ENCODE data around the gene B3GNT7. TPM values are rescaled to one million over a fixed set of nuclear protein-coding genes. Genes with fewer than 3 reads are reported as not detected.
"Not testable (repeated sequence)": the region's sequence is repeated elsewhere in the genome, so short reads cannot be mapped to it uniquely, and the experiment has no call there.

The B3GNT7 gene
- total RNA-seq, 2 donors from 2014 or later = 8.6 to 22.1 TPM

DNA sequence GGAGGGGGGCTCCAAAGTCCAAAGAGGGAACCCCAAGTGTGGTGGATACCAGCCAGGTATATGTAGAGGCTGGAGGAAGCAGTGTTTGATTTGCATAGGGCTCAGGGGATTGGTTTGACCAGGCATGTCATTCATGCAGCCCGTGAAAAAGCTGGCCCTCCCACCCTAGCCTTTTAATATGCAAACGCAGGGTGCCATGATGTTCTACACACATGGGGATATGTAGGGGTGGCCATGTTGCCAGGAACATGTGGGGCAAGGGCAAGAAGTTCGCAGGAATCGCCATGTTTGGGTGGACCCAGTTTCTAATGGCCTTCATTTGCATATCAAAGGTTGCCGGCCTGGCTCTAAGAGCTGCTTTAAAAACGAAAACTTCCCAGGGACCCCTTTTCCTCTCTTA, 33.6 kb downstream of the B3GNT7 start:
- no peak for ATAC-seq
- no peak overlapping the region for H3K4me3 ChIP-seq
- 80% methylated on average over 6 of the region's 6 CpGs for WGBS, 2 donors
- H3K36me3 ChIP-seq (replicated peaks in 1 of 2; ENCODE audit: insufficient read depth in 1 of 2, low read depth in 2 of 2) = no peaks in the 10 kb centered on the region
- H3K9me3 ChIP-seq = no peaks in the 10 kb centered on the region
- intact Hi-C loops (cut with DNase I) = no loop called here
- no peaks in the 10 kb centered on the region for H3K27me3 ChIP-seq
- DNase-seq = no peak
- no peaks in the 10 kb centered on the region for H3K4me1 ChIP-seq
- H3K27ac ChIP-seq = no peak overlapping the region
- TF ChIP-seq, protein P1, sequence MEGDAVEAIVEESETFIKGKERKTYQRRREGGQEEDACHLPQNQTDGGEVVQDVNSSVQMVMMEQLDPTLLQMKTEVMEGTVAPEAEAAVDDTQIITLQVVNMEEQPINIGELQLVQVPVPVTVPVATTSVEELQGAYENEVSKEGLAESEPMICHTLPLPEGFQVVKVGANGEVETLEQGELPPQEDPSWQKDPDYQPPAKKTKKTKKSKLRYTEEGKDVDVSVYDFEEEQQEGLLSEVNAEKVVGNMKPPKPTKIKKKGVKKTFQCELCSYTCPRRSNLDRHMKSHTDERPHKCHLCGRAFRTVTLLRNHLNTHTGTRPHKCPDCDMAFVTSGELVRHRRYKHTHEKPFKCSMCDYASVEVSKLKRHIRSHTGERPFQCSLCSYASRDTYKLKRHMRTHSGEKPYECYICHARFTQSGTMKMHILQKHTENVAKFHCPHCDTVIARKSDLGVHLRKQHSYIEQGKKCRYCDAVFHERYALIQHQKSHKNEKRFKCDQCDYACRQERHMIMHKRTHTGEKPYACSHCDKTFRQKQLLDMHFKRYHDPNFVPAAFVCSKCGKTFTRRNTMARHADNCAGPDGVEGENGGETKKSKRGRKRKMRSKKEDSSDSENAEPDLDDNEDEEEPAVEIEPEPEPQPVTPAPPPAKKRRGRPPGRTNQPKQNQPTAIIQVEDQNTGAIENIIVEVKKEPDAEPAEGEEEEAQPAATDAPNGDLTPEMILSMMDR (IDR thresholded peaks at IDR 0.05) = no peak
- TF ChIP-seq POLR2A (IDR thresholded peaks at IDR 0.05) = no peak

DNA sequence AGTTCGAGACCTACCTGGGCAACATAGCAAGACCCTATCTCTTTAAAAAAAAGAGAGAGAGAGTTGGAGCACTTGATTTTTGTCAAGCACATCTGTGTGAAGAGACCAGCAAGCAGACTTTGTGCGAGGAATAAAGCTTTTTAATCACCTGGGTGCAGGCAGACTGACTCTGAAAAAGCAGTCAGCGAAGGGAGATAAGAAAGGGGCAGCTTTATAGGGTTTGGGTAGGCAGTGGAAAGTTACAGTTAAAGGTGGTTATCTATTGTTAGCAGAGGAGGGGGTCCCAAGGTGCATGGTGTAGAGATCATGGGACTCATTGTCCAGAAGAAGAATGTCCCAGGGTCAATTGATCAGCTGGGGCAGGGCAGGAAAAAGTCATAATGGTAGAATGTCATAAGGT, 34.4 kb downstream of the B3GNT7 start:
- H3K27me3 ChIP-seq = no peaks in the 10 kb centered on the region
- no peaks in the 10 kb centered on the region for H3K36me3 ChIP-seq (replicated peaks in 1 of 2; ENCODE audit: insufficient read depth in 1 of 2, low read depth in 2 of 2)
- H3K9me3 ChIP-seq = no peaks in the 10 kb centered on the region
- no peaks in the 10 kb centered on the region for H3K4me1 ChIP-seq
- 81 to 84% methylated on average over 3 of the region's 3 CpGs for WGBS, 2 donors
- H3K4me3 ChIP-seq = no peak overlapping the region
- DNase-seq (no peak), ATAC-seq (no peak)
- TF ChIP-seq POLR2A (IDR thresholded peaks at IDR 0.05) = no peak
- TF ChIP-seq, protein P1 (IDR thresholded peaks at IDR 0.05) = no peak
- intact Hi-C loops (cut with DNase I) = no loop called here
- no peak overlapping the region for H3K27ac ChIP-seq

DNA sequence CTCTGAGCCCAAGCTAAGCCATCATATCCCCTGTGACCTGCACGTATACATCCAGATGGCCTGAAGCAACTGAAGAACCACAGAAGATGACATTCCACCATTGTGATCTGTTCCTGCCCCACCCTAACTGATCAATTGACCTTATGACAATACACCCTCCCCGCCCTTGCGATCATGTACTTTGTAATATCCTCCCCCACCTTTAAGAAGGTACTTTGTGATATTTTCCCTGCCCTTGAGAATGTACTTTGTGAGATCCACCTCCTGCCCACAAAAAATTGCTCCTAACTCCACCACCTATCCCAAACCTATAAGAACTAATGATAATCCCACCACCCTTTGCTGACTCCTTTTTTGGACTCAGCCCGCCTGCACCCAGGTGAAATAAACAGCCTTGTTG, 34.9 kb downstream of the B3GNT7 start:
- intact Hi-C loops (cut with DNase I); H3K4me3 ChIP-seq; H3K4me1 ChIP-seq; DNase-seq; ATAC-seq; H3K27me3 ChIP-seq; H3K36me3 ChIP-seq (replicated peaks in 1 of 2; ENCODE audit: insufficient read depth in 1 of 2, low read depth in 2 of 2); H3K27ac ChIP-seq; H3K9me3 ChIP-seq: not testable (repeated sequence)
- 83 to 90% methylated on average over 4 of the region's 4 CpGs for WGBS, 2 donors

DNA sequence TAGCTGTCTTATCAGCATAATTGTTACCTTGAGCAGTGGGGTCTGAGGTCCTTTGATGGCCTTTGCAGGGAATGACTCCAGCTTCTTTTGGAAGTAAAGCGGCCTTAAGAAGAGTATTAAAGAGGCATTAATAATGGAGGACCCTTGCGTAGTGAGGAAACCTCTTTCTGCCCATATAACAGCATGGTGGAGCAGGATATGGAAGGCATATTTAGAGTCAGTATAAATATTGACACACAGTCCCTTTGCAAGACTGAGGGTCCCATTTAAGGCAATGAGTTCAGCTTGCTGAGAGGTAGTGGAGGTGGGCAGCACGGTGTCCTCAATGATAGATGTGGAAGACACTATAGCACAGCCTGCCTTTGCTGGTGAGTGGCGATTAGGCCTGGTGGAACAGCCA, 36.1 kb downstream of the B3GNT7 start:
- no peaks in the 10 kb centered on the region for H3K4me1 ChIP-seq
- no peak for DNase-seq
- H3K4me3 ChIP-seq = no peak overlapping the region
- ATAC-seq = no peak
- no peaks in the 10 kb centered on the region for H3K9me3 ChIP-seq
- H3K27me3 ChIP-seq = no peaks in the 10 kb centered on the region
- H3K27ac ChIP-seq = no peak overlapping the region
- 90% methylated on average over 4 of the region's 4 CpGs for WGBS, 2 donors
- TF ChIP-seq, protein P1 (IDR thresholded peaks at IDR 0.05) = no peak
- no peak for TF ChIP-seq POLR2A (IDR thresholded peaks at IDR 0.05)
- H3K36me3 ChIP-seq (replicated peaks in 1 of 2; ENCODE audit: insufficient read depth in 1 of 2, low read depth in 2 of 2) = no peaks in the 10 kb centered on the region
- intact Hi-C loops (cut with DNase I) = no loop called here

DNA sequence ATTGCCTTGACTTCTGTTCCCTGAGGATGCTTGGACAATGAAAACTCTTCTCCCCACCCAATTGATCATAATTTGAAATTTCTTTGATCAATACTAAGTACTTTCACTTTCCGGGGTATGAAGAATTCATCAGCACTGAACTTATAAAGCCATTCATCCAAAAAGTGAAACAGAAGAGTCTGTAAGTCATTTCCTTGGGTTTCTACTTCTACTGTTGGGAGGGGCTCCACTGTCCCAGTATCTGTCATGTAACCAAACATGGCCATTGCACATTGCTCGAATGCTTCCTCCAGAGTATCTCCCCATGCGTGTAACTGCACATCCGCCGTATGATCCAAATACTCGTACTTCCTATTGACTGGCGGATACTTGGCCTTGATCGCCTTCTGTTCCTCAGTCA, 38.5 kb downstream of the B3GNT7 start:
- H3K36me3 ChIP-seq (replicated peaks in 1 of 2; ENCODE audit: insufficient read depth in 1 of 2, low read depth in 2 of 2) = no peaks in the 10 kb centered on the region
- H3K9me3 ChIP-seq = no peaks in the 10 kb centered on the region
- no peak for ATAC-seq
- DNase-seq = no peak
- H3K27me3 ChIP-seq = no peaks in the 10 kb centered on the region
- H3K4me1 ChIP-seq = no peaks in the 10 kb centered on the region
- H3K27ac ChIP-seq = no peak overlapping the region
- TF ChIP-seq, protein P1 (IDR thresholded peaks at IDR 0.05) = no peak
- TF ChIP-seq POLR2A (IDR thresholded peaks at IDR 0.05) = no peak
- intact Hi-C loops (cut with DNase I) = no loop called here
- H3K4me3 ChIP-seq = no peak overlapping the region
- 80 to 82% methylated on average over 8 of the region's 8 CpGs for WGBS, 2 donors

Data from body of pancreas (tissue), 4 donors.